Measurements from ENCODE around the gene DNASE1. TPM values are rescaled to one million over a fixed set of nuclear protein-coding genes. Genes with fewer than 3 reads are reported as not detected.

DNASE1 gene
- polyA plus RNA-seq, 1 donor from 2014 or later: 47.8 TPM

DNA sequence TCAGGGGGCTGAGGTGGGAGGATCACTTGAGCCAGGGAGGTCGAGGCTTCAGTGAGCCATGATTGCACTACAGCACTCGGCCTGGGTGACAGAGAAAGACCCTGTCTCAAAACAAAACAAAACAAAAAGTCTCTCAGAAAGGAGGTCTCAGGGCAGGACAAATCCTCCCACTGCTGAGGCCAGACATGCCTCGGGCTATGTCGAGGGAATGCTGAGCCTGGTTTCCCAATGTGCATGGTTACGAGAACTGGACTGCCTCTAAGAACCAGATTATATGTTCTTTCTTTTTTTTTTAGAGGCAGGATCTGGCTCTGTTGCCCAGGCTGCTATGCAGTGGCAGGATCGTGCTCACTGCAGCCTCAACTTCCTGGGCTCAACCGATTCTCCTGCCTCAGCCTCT is 35.2 kb downstream of the DNASE1 start:
- H3K4me2 ChIP-seq (ENCODE audit: low read length): no peak overlapping the region
- H3K36me3 ChIP-seq (ENCODE audit: insufficient read depth, low read length): no peaks in the 10 kb centered on the region
- H3F3A ChIP-seq (ENCODE audit: insufficient read depth, low read length, poor library complexity, severe bottlenecking): no peaks in the 10 kb centered on the region
- TF ChIP-seq RAD21 (conservative IDR thresholded peaks at IDR 0.05): no peak
- TF ChIP-seq EP300 (conservative IDR thresholded peaks at IDR 0.05; ENCODE audit: poor library complexity, severe bottlenecking): no peak
- TF ChIP-seq POLR2AphosphoS5 (IDR thresholded peaks at IDR 0.05): no peak
- no peak for TF ChIP-seq SMC3 (conservative IDR thresholded peaks at IDR 0.05; ENCODE audit: poor library complexity)
- TF ChIP-seq, protein P1, sequence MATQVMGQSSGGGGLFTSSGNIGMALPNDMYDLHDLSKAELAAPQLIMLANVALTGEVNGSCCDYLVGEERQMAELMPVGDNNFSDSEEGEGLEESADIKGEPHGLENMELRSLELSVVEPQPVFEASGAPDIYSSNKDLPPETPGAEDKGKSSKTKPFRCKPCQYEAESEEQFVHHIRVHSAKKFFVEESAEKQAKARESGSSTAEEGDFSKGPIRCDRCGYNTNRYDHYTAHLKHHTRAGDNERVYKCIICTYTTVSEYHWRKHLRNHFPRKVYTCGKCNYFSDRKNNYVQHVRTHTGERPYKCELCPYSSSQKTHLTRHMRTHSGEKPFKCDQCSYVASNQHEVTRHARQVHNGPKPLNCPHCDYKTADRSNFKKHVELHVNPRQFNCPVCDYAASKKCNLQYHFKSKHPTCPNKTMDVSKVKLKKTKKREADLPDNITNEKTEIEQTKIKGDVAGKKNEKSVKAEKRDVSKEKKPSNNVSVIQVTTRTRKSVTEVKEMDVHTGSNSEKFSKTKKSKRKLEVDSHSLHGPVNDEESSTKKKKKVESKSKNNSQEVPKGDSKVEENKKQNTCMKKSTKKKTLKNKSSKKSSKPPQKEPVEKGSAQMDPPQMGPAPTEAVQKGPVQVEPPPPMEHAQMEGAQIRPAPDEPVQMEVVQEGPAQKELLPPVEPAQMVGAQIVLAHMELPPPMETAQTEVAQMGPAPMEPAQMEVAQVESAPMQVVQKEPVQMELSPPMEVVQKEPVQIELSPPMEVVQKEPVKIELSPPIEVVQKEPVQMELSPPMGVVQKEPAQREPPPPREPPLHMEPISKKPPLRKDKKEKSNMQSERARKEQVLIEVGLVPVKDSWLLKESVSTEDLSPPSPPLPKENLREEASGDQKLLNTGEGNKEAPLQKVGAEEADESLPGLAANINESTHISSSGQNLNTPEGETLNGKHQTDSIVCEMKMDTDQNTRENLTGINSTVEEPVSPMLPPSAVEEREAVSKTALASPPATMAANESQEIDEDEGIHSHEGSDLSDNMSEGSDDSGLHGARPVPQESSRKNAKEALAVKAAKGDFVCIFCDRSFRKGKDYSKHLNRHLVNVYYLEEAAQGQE (IDR thresholded peaks at IDR 0.05; ENCODE audit: borderline replicate concordance): no peak
- TF ChIP-seq, protein P2, sequence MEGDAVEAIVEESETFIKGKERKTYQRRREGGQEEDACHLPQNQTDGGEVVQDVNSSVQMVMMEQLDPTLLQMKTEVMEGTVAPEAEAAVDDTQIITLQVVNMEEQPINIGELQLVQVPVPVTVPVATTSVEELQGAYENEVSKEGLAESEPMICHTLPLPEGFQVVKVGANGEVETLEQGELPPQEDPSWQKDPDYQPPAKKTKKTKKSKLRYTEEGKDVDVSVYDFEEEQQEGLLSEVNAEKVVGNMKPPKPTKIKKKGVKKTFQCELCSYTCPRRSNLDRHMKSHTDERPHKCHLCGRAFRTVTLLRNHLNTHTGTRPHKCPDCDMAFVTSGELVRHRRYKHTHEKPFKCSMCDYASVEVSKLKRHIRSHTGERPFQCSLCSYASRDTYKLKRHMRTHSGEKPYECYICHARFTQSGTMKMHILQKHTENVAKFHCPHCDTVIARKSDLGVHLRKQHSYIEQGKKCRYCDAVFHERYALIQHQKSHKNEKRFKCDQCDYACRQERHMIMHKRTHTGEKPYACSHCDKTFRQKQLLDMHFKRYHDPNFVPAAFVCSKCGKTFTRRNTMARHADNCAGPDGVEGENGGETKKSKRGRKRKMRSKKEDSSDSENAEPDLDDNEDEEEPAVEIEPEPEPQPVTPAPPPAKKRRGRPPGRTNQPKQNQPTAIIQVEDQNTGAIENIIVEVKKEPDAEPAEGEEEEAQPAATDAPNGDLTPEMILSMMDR (IDR thresholded peaks at IDR 0.05; ENCODE audit: poor library complexity, severe bottlenecking): no peak
- no peak for TF ChIP-seq TAF1 (IDR thresholded peaks at IDR 0.05; ENCODE audit: low read depth)
- no peak for TF ChIP-seq MXI1 (conservative IDR thresholded peaks at IDR 0.05; ENCODE audit: poor library complexity, severe bottlenecking)
- TF ChIP-seq EZH2 (IDR thresholded peaks at IDR 0.05; ENCODE audit: borderline replicate concordance, insufficient read depth, low read length, poor library complexity, severe bottlenecking): no peak
- H3K27ac ChIP-seq (ENCODE audit: low read length): no peak overlapping the region
- H3K9me3 ChIP-seq (ENCODE audit: low read length): no peaks in the 10 kb centered on the region
- no peak overlapping the region for H2AFZ ChIP-seq (ENCODE audit: low read depth, low read length)
- H4K20me1 ChIP-seq (ENCODE audit: insufficient read depth): no peaks in the 10 kb centered on the region
- no peak overlapping the region for H3K4me3 ChIP-seq (ENCODE audit: low read length)
- H3K79me2 ChIP-seq (replicated peaks; ENCODE audit: insufficient read depth, low read length): no peaks in the 10 kb centered on the region
- H3K27me3 ChIP-seq (ENCODE audit: insufficient read depth, low read depth, low read length): no peaks in the 10 kb centered on the region
- H3K9me2 ChIP-seq (ENCODE audit: insufficient read depth, low read length): no peaks in the 10 kb centered on the region
- no peak overlapping the region for H3K9ac ChIP-seq (ENCODE audit: low read length)

DNA sequence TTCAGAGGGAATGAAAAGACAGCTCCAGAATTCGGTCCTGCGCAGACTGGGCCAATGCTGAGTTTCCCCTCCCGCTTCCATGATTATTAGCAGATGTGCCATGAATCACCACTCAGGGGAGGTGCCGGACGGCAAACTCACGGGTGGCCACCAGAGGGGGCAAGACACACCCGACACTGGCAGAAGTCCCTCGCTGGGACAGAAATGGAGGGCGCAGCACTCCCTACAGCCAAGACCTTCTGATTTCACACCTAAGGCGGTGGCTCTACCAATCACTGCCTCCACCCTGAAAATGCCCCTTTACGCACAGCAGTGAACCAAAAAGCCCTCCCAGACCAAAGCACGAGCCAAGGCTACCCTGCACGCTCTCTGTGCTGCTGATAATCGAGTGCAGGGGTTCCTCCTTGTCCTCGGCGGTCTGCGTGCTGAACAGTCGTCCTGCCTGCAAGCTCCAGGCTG is 36.0 kb downstream of the DNASE1 start:
- no peaks in the 10 kb centered on the region for H3K9me2 ChIP-seq (ENCODE audit: insufficient read depth, low read length)
- TF ChIP-seq RAD21 (conservative IDR thresholded peaks at IDR 0.05) (peak; percentile 78), TAF1 (IDR thresholded peaks at IDR 0.05; ENCODE audit: low read depth) (no peak), POLR2AphosphoS5 (IDR thresholded peaks at IDR 0.05) (no peak), SMC3 (conservative IDR thresholded peaks at IDR 0.05; ENCODE audit: poor library complexity) (peak; percentile 89), MXI1 (conservative IDR thresholded peaks at IDR 0.05; ENCODE audit: poor library complexity, severe bottlenecking) (peak; percentile 30), EP300 (conservative IDR thresholded peaks at IDR 0.05; ENCODE audit: poor library complexity, severe bottlenecking) (no peak)
- TF ChIP-seq, protein P2 (IDR thresholded peaks at IDR 0.05; ENCODE audit: poor library complexity, severe bottlenecking): peak; percentile 86
- TF ChIP-seq, protein P1 (IDR thresholded peaks at IDR 0.05; ENCODE audit: borderline replicate concordance): no peak
- H3K79me2 ChIP-seq (replicated peaks; ENCODE audit: insufficient read depth, low read length): no peaks in the 10 kb centered on the region
- no peak overlapping the region for H3K4me2 ChIP-seq (ENCODE audit: low read length)
- H3K27me3 ChIP-seq (ENCODE audit: insufficient read depth, low read depth, low read length): no peaks in the 10 kb centered on the region
- no peaks in the 10 kb centered on the region for H3K9me3 ChIP-seq (ENCODE audit: low read length)
- H3K9ac ChIP-seq (ENCODE audit: low read length): no peak overlapping the region
- H4K20me1 ChIP-seq (ENCODE audit: insufficient read depth): no peaks in the 10 kb centered on the region
- H3K27ac ChIP-seq (ENCODE audit: low read length): no peak overlapping the region
- no peak overlapping the region for H3K4me3 ChIP-seq (ENCODE audit: low read length)
- H3F3A ChIP-seq (ENCODE audit: insufficient read depth, low read length, poor library complexity, severe bottlenecking): no peaks in the 10 kb centered on the region
- H2AFZ ChIP-seq (ENCODE audit: low read depth, low read length): no peak overlapping the region
- no peaks in the 10 kb centered on the region for H3K36me3 ChIP-seq (ENCODE audit: insufficient read depth, low read length)

Measured in neural cell (in vitro differentiated cells).